KMS-11 (cell line): ENCODE data around the gene DIPK1A.

Experiments
- H2AFZ ChIP-seq: fragments of 200-600 bp; sonication (generic); 2 replicates; pipeline ENCODE4 v1.6.1; 2016; ENCODE audit warnings: antibody characterized with exemption, mixed run types, low read depth
- H3K27ac ChIP-seq: fragments of 200-600 bp; sonication (generic); 2 replicates; pipeline ENCODE4 v1.6.1; 2016; ENCODE audit warnings: mild to moderate bottlenecking, mixed run types
- H3K27me3 ChIP-seq: fragments of 200-600 bp; sonication (generic); 2 replicates; pipeline ENCODE4 v1.6.1; 2017; ENCODE audit warnings: mild to moderate bottlenecking, low read depth, mixed run types, moderate library complexity; ENCODE audit not compliant: insufficient read depth
- H3K36me3 ChIP-seq: fragments of 200-600 bp; sonication (generic); 2 replicates; pipeline ENCODE4 v1.6.1; 2017; ENCODE audit warnings: mild to moderate bottlenecking, mixed run types; ENCODE audit not compliant: insufficient read depth
- H3K4me1 ChIP-seq: fragments of 200-600 bp; sonication (generic); 2 replicates; pipeline ENCODE4 v1.6.1; 2016; ENCODE audit warnings: mild to moderate bottlenecking, low read depth, mixed run types; ENCODE audit not compliant: poor library complexity, severe bottlenecking
- H3K4me2 ChIP-seq: fragments of 200-600 bp; sonication (generic); 2 replicates; pipeline ENCODE4 v1.7.0; 2016; ENCODE audit warnings: mild to moderate bottlenecking, mixed run types
- H3K4me3 ChIP-seq: fragments of 200-600 bp; sonication (generic); IDR thresholded peaks from 2 replicates; pipeline ENCODE4 v1.6.1; 2017; ENCODE audit warnings: low read depth, low read length, mixed read lengths; ENCODE audit not compliant: insufficient read depth
- H3K79me2 ChIP-seq: fragments of 200-600 bp; sonication (generic); 2 replicates; pipeline ENCODE4 v1.6.1; 2016; ENCODE audit warnings: low read depth, mixed run types; ENCODE audit not compliant: insufficient read depth
- H3K9ac ChIP-seq: fragments of 200-600 bp; sonication (generic); 2 replicates; pipeline ENCODE4 v1.6.1; 2016; ENCODE audit warnings: mild to moderate bottlenecking, mixed run types
- H4K20me1 ChIP-seq: fragments of 200-600 bp; sonication (generic); 2 replicates; pipeline ENCODE4 v1.6.1; 2016; ENCODE audit warnings: mild to moderate bottlenecking, mixed run types; ENCODE audit not compliant: insufficient read depth
- CTCF ChIP-seq: fragments of 200-600 bp; sonication (generic); conservative IDR thresholded peaks from 2 replicates; pipeline ENCODE4 v1.6.1; 2017; ENCODE audit warnings: low read depth, mild to moderate bottlenecking, antibody characterized with exemption, low read length, moderate library complexity, mixed read lengths

The DIPK1A gene

GRCh38 chr1:92854101-92854785, 107.0 kb downstream of the DIPK1A start:
- H3K4me1 ChIP-seq: peaks cover 36% of the 10 kb centered on the region
- H4K20me1 ChIP-seq: no peaks in the 10 kb centered on the region
- H3K79me2 ChIP-seq: no peaks in the 10 kb centered on the region
- peak overlapping the region; percentile 14; the same call in 1 of the 2 replicates for H3K27ac ChIP-seq
- H2AFZ ChIP-seq: no peak overlapping the region
- H3K27me3 ChIP-seq: no peaks in the 10 kb centered on the region
- no peak overlapping the region for H3K9ac ChIP-seq
- H3K4me3 ChIP-seq: no peak overlapping the region
- peak overlapping the region; percentile 16; the same call in 1 of the 2 replicates for H3K4me2 ChIP-seq
- no peaks in the 10 kb centered on the region for H3K36me3 ChIP-seq
- no peak for TF ChIP-seq CTCF

- Histone ChIP-seq H2AFZ (no peak overlapping the region), H3K4me2 (no peak overlapping the region), H3K4me1 (peaks cover 31% of the 10 kb centered on the region), H4K20me1 (no peaks in the 10 kb centered on the region), H3K27ac (no peak overlapping the region), H3K79me2 (no peaks in the 10 kb centered on the region), H3K4me3 (no peak overlapping the region), H3K9ac (no peak overlapping the region), H3K27me3 (no peaks in the 10 kb centered on the region), H3K36me3 (no peaks in the 10 kb centered on the region)
- TF ChIP-seq CTCF: no peak
Observed at GRCh38 chr1:92853299-92853698, 108.0 kb downstream of the DIPK1A start.

- no peak overlapping the region for H3K4me3 ChIP-seq
- no peak for TF ChIP-seq CTCF
- H3K4me2 ChIP-seq: no peak overlapping the region
- H4K20me1 ChIP-seq: no peaks in the 10 kb centered on the region
- H3K27me3 ChIP-seq: no peaks in the 10 kb centered on the region
- H3K4me1 ChIP-seq: peaks cover 29% of the 10 kb centered on the region
- no peaks in the 10 kb centered on the region for H3K79me2 ChIP-seq
- no peaks in the 10 kb centered on the region for H3K36me3 ChIP-seq
- H3K9ac ChIP-seq: no peak overlapping the region
- no peak overlapping the region for H2AFZ ChIP-seq
- no peak overlapping the region for H3K27ac ChIP-seq
Observed at GRCh38 chr1:92851729-92852128, 109.5 kb downstream of the DIPK1A start.

- Histone ChIP-seq H2AFZ (no peak overlapping the region), H3K4me3 (no peak overlapping the region), H3K27ac (no peak overlapping the region), H3K79me2 (no peaks in the 10 kb centered on the region), H3K27me3 (no peaks in the 10 kb centered on the region), H3K9ac (no peak overlapping the region), H3K36me3 (no peaks in the 10 kb centered on the region), H3K4me1 (peaks cover 29% of the 10 kb centered on the region), H4K20me1 (no peaks in the 10 kb centered on the region), H3K4me2 (no peak overlapping the region)
- no peak for TF ChIP-seq CTCF
Observed at GRCh38 chr1:92850019-92850418, 111.2 kb downstream of the DIPK1A start.
